ENCODE results near the gene ATP2B3. TPM values are rescaled to one million over a fixed set of nuclear protein-coding genes. Genes with fewer than 3 reads are reported as not detected.
A peak's percentile ranks its signal among the peaks of the same experiment; 100 is the strongest.

The ATP2B3 gene
- total and polyA plus RNA-seq, 9 of the 15 experiments (the other 6 are each of a cell fraction or from before 2014, with no cell fraction given), result 0.04 TPM; not detected in 8

DNA sequence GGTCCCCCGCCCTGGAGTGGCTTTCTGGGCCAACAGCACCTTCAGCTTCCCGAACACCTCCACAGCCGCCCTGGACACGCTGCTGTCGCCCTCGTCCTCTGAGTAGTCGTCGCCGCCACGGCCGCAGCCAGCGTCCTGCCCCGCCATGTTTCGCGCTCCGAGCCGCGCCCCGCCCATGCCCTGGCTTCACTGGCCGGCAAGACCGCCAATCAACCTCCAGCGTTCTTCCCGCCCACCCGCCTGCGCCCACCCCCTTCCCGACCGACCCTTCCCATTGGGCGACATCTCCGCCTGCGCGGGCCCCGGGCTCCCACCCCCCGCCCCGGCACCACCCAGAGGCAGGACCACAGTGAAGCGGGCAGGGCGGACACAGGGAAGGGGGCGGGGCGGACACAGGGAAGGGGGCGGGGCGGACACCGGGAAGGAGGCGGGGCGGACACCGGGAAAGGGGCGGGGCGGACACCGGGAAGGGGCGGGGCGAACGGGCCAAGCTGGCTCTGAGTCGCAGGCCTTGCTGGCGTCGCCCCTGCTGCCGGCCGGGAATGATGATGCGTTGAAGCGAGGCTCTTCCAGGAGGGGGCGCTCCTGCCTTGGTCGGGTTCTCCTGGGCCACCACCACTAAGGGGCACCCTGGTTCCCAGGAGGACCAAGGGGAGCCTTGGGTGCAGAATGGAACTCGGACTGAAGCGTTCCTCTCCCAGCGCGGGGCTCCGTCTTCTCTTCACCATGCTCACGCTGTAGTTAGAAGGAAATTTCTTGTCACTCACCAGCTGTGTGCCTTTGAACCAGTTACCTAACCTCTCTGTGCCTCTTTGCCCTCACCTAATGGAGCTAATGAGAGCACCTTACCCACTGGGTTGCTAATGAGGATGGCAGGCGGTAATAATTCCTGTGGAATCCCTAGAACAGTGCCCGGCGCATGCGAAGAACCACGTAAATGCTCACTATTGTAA, 46.8 kb upstream of the ATP2B3 start, which contains the start of gene HAUS7 (continued):
- TF ChIP-seq, protein P1, sequence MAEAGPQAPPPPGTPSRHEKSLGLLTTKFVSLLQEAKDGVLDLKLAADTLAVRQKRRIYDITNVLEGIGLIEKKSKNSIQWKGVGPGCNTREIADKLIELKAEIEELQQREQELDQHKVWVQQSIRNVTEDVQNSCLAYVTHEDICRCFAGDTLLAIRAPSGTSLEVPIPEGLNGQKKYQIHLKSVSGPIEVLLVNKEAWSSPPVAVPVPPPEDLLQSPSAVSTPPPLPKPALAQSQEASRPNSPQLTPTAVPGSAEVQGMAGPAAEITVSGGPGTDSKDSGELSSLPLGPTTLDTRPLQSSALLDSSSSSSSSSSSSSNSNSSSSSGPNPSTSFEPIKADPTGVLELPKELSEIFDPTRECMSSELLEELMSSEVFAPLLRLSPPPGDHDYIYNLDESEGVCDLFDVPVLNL (CRISPR knock-in tag; IDR thresholded peaks at IDR 0.05; ENCODE audit: low read depth), result no peak
- TF ChIP-seq HOXB6 (CRISPR knock-in tag; IDR thresholded peaks at IDR 0.05; ENCODE audit: borderline replicate concordance) (no peak), HEY1 (CRISPR knock-in tag; IDR thresholded peaks at IDR 0.05; ENCODE audit: borderline replicate concordance) (no peak), ZNF398 (CRISPR knock-in tag; IDR thresholded peaks at IDR 0.05) (no peak), ZNF165 (CRISPR knock-in tag; IDR thresholded peaks at IDR 0.05; ENCODE audit: borderline replicate concordance) (no peak), TARDBP (IDR thresholded peaks at IDR 0.05) (no peak), CTCFL (IDR thresholded peaks at IDR 0.05; ENCODE audit: borderline replicate concordance, insufficient read depth, low read depth, low read length, poor library complexity, severe bottlenecking) (peak; percentile 46), CBFA2T2 (conservative IDR thresholded peaks at IDR 0.05) (no peak), FOXP4 (CRISPR knock-in tag; IDR thresholded peaks at IDR 0.05; ENCODE audit: borderline replicate concordance) (no peak)
- TF ChIP-seq, protein P2, sequence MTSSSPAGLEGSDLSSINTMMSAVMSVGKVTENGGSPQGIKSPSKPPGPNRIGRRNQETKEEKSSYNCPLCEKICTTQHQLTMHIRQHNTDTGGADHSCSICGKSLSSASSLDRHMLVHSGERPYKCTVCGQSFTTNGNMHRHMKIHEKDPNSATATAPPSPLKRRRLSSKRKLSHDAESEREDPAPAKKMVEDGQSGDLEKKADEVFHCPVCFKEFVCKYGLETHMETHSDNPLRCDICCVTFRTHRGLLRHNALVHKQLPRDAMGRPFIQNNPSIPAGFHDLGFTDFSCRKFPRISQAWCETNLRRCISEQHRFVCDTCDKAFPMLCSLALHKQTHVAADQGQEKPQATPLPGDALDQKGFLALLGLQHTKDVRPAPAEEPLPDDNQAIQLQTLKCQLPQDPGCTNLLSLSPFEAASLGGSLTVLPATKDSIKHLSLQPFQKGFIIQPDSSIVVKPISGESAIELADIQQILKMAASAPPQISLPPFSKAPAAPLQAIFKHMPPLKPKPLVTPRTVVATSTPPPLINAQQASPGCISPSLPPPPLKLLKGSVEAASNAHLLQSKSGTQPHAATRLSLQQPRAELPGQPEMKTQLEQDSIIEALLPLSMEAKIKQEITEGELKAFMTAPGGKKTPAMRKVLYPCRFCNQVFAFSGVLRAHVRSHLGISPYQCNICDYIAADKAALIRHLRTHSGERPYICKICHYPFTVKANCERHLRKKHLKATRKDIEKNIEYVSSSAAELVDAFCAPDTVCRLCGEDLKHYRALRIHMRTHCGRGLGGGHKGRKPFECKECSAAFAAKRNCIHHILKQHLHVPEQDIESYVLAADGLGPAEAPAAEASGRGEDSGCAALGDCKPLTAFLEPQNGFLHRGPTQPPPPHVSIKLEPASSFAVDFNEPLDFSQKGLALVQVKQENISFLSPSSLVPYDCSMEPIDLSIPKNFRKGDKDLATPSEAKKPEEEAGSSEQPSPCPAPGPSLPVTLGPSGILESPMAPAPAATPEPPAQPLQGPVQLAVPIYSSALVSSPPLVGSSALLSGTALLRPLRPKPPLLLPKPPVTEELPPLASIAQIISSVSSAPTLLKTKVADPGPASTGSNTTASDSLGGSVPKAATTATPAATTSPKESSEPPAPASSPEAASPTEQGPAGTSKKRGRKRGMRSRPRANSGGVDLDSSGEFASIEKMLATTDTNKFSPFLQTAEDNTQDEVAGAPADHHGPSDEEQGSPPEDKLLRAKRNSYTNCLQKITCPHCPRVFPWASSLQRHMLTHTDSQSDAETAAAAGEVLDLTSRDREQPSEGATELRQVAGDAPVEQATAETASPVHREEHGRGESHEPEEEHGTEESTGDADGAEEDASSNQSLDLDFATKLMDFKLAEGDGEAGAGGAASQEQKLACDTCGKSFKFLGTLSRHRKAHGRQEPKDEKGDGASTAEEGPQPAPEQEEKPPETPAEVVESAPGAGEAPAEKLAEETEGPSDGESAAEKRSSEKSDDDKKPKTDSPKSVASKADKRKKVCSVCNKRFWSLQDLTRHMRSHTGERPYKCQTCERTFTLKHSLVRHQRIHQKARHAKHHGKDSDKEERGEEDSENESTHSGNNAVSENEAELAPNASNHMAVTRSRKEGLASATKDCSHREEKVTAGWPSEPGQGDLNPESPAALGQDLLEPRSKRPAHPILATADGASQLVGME (CRISPR knock-in tag; IDR thresholded peaks at IDR 0.05), result no peak

Data from K562 (cell line).